Upper lobe of left lung (tissue), 6 donors: ENCODE results near the gene DMBT1. TPM values are rescaled to one million over a fixed set of nuclear protein-coding genes. Genes with fewer than 3 reads are reported as not detected.

Source experiments
- ATAC-seq, 2 donors: fragments of 200-7000 bp; cut with Tn5 transposase; one replicate each; pipeline ENCODE4 v1.9.1; 2022; ENCODE audit warnings: mild to moderate bottlenecking in 2 of 2, moderate library complexity in 2 of 2; ENCODE audit not compliant: low FRiP score in 2 of 2
- DNase-seq, 2 donors: peaks; one replicate each; pipeline ENCODE4 v3.0.0-alpha.2; 2019 to 2020
- H3K27ac ChIP-seq, 4 donors: fragments of 200-600 bp; sonication (generic); one replicate each; pipeline ENCODE4 v1.5.1; 2016 to 2019
- H3K27me3 ChIP-seq, 4 donors: fragments of 200-600 bp; sonication (generic); one replicate each; pipeline ENCODE4 v1.5.1; 2017 to 2019
- H3K36me3 ChIP-seq, 4 donors: fragments of 200-600 bp; sonication (generic); one replicate each; pipeline ENCODE4 v1.5.1; 2016 to 2019
- H3K4me1 ChIP-seq, 4 donors: fragments of 200-600 bp; sonication (generic); one replicate each; pipeline ENCODE4 v1.5.1; 2018 to 2019
- H3K4me3 ChIP-seq, 4 donors: fragments of 200-600 bp; sonication (generic); one replicate each; pipeline ENCODE4 v1.5.1; 2017 to 2019; ENCODE audit warnings: mild to moderate bottlenecking in 2 of 4, moderate library complexity in 1 of 4
- H3K9me3 ChIP-seq, 4 donors: fragments of 200-600 bp; sonication (generic); one replicate each; pipeline ENCODE4 v1.5.1; 2018 to 2019
- CTCF ChIP-seq, 6 experiments: fragments of 450-650 bp in 4 of 6; fragments of 200-600 bp in 2 of 6; sonication (generic) in 2 of 6; IDR thresholded peaks; one replicate each; pipeline ENCODE4 v1.5.1; 2016 to 2019; ENCODE audit warnings: antibody characterized with exemption in 6 of 6
- EP300 ChIP-seq, 4 donors: sonication (generic); formaldehyde crosslinking; IDR thresholded peaks; one replicate each; pipeline ENCODE4 v1.5.1; 2017; ENCODE audit warnings: antibody characterized with exemption in 4 of 4, control low read depth in 2 of 4
- POLR2A ChIP-seq, 4 donors: fragments of 450-650 bp; IDR thresholded peaks; one replicate each; pipeline ENCODE4 v1.5.1; 2016 to 2017; ENCODE audit warnings: antibody characterized with exemption in 4 of 4, mild to moderate bottlenecking in 2 of 4
- POLR2AphosphoS5 ChIP-seq, 2 donors: sonication (generic); formaldehyde crosslinking; IDR thresholded peaks; one replicate each; pipeline ENCODE4 v1.5.1; 2017; ENCODE audit warnings: antibody characterized with exemption in 2 of 2
- WGBS, 2 donors: methylation state at CpG; one replicate each; pipeline ENCODE4 v1.1.5; 2017 to 2018; 5-methylcytosine and 5-hydroxymethylcytosine counted together
- total RNA-seq, 6 donors: library from RNA; depleted of rRNA in 4 of 6; stranded (reverse); fragments of >200 nt in 4 of 6; gene quantifications; one replicate each; pipeline versions ENCODE4 v1.1.0 to v1.2.1, GENCODE V29; 2016 to 2021
- donor health status: DM: no; HTN: no; CAD: no; lungs with moderate emphysema.
- donor health status: DM: no; HTN: yes; CAD: no; lungs with severe emphysema.

The DMBT1 gene
- total RNA-seq, 6 donors from 2014 or later, result 16.8 to 201 (median 39.4) TPM

GRCh38 chr10:122525788-122526187, 34.8 kb upstream of the DMBT1 start:
- Histone ChIP-seq H3K4me3 (no peak overlapping the region), H3K36me3 (no peaks in the 10 kb centered on the region), H3K9me3 (no peaks in the 10 kb centered on the region), H3K4me1 (peaks cover 8 to 23% (median 16%) of the 10 kb centered on the region in 4 donors), H3K27ac (no peak overlapping the region), H3K27me3 (no peaks in the 10 kb centered on the region)
- WGBS, 2 donors, result 16 to 25% methylated on average over 6 of the region's 6 CpGs
- TF ChIP-seq CTCF (IDR thresholded peaks at IDR 0.05), result peak; percentile 21 to 65 (median 45)
- TF ChIP-seq POLR2AphosphoS5 (IDR thresholded peaks at IDR 0.05), result no peak
- no peak for TF ChIP-seq POLR2A (IDR thresholded peaks at IDR 0.05)
- TF ChIP-seq EP300 (IDR thresholded peaks at IDR 0.05), result no peak
- ATAC-seq, result peak in 1 of 2 donors; percentile 36
- DNase-seq, result peak in 1 of 2 donors; percentile 40

- Histone ChIP-seq H3K27ac (no peak overlapping the region), H3K9me3 (no peaks in the 10 kb centered on the region), H3K4me1 (peaks cover 8 to 23% (median 16%) of the 10 kb centered on the region in 4 donors), H3K4me3 (no peak overlapping the region), H3K27me3 (no peaks in the 10 kb centered on the region), H3K36me3 (no peaks in the 10 kb centered on the region)
- TF ChIP-seq POLR2A (IDR thresholded peaks at IDR 0.05) (no peak), CTCF (IDR thresholded peaks at IDR 0.05) (no peak), POLR2AphosphoS5 (IDR thresholded peaks at IDR 0.05) (no peak), EP300 (IDR thresholded peaks at IDR 0.05) (no peak)
- ATAC-seq, result no peak
- 76 to 83% methylated on average over 5 of the region's 5 CpGs for WGBS, 2 donors
- no peak for DNase-seq
These were observed 33.7 kb upstream of the DMBT1 start for GRCh38 chr10:122526892-122527291.

- peak in 1 of 2 donors; percentile 40 for DNase-seq
- 46 to 49% methylated on average over 11 of the region's 11 CpGs for WGBS, 2 donors
- H3K27ac ChIP-seq, result peak overlapping the region; percentile 31 to 63 (median 44)
These were observed 30.4 kb upstream of the DMBT1 start for GRCh38 chr10:122530177-122530576.

GRCh38 chr10:122531261-122531660, 29.3 kb upstream of the DMBT1 start:
- no peak for TF ChIP-seq POLR2AphosphoS5 (IDR thresholded peaks at IDR 0.05)
- no peak for TF ChIP-seq POLR2A (IDR thresholded peaks at IDR 0.05)
- no peak for TF ChIP-seq EP300 (IDR thresholded peaks at IDR 0.05)
- TF ChIP-seq CTCF (IDR thresholded peaks at IDR 0.05), result no peak
- DNase-seq, result no peak
- no peak for ATAC-seq
- Histone ChIP-seq H3K9me3 (no peaks in the 10 kb centered on the region), H3K27ac (peak overlapping the region in 1 of 4 donors; percentile 19), H3K4me3 (no peak overlapping the region), H3K4me1 (peaks cover 4 to 19% (median 13%) of the 10 kb centered on the region in 4 donors), H3K27me3 (no peaks in the 10 kb centered on the region), H3K36me3 (no peaks in the 10 kb centered on the region)
- 92 to 94% methylated on average over 5 of the region's 5 CpGs for WGBS, 2 donors

More at GRCh38 chr10:122530177-122530576, 30.4 kb upstream of the DMBT1 start:
- Histone ChIP-seq H3K4me1 (peaks cover 8 to 23% (median 18%) of the 10 kb centered on the region in 4 donors), H3K27me3 (no peaks in the 10 kb centered on the region), H3K36me3 (no peaks in the 10 kb centered on the region), H3K9me3 (no peaks in the 10 kb centered on the region), H3K4me3 (no peak overlapping the region)
- ATAC-seq, result peak in 1 of 2 donors; percentile 45
- peak in 2 of 4 donors; percentile 54 to 88 for TF ChIP-seq EP300 (IDR thresholded peaks at IDR 0.05)
- TF ChIP-seq POLR2AphosphoS5 (IDR thresholded peaks at IDR 0.05), result peak; percentile 48 to 73
- TF ChIP-seq CTCF (IDR thresholded peaks at IDR 0.05), result no peak
- no peak for TF ChIP-seq POLR2A (IDR thresholded peaks at IDR 0.05)

- 32 to 49% methylated on average over 3 of the region's 3 CpGs for WGBS, 2 donors
- ATAC-seq (peak; percentile 6 to 30), DNase-seq (peak in 1 of 2 donors; percentile 83)
- Histone ChIP-seq H3K27ac (no peak overlapping the region), H3K9me3 (no peaks in the 10 kb centered on the region), H3K4me3 (no peak overlapping the region), H3K4me1 (peaks cover 4 to 15% (median 9%) of the 10 kb centered on the region in 4 donors), H3K36me3 (no peaks in the 10 kb centered on the region), H3K27me3 (no peaks in the 10 kb centered on the region)
- TF ChIP-seq POLR2A (IDR thresholded peaks at IDR 0.05) (no peak), EP300 (IDR thresholded peaks at IDR 0.05) (peak in 1 of 4 donors; percentile 26), POLR2AphosphoS5 (IDR thresholded peaks at IDR 0.05) (no peak), CTCF (IDR thresholded peaks at IDR 0.05) (no peak)
These were observed 28.6 kb upstream of the DMBT1 start for GRCh38 chr10:122531939-122532338.
